ENCODE results near the gene CHSY1. TPM values are rescaled to one million over a fixed set of nuclear protein-coding genes. Genes with fewer than 3 reads are reported as not detected.

Gene CHSY1
- polyA plus RNA-seq, 2 of the 4 experiments (the other 2 are of a cell fraction): 16.0 to 28.1 TPM

GRCh38 chr15:101142711-101143110, 109.1 kb downstream of the CHSY1 start:
- FAIRE-seq (no peak), DNase-seq (ENCODE audit: low read depth in 1 of 2, low spot score in 1 of 2) (no peak), ATAC-seq (no peak)
- POLR2A ChIA-PET: no interaction called here
- Histone ChIP-seq H3K9me3 (no peaks in the 10 kb centered on the region), H3K4me2 (no peak overlapping the region), H3K27ac (no peak overlapping the region), H3K4me1 (no peaks in the 10 kb centered on the region), H3K4me3 (no peak overlapping the region)
- CTCF ChIA-PET: interaction anchor here (1.6 kb wide), 1 partner anchor 43 kb away, joined by 5 read pairs; no protein-coding TSS in a partner anchor
- TF ChIP-seq HOXB5 (CRISPR knock-in tag; IDR thresholded peaks at IDR 0.05): no peak
- no peak for TF ChIP-seq MAZ (IDR thresholded peaks at IDR 0.05; ENCODE audit: borderline replicate concordance, low read depth, low read length)
- no peak for TF ChIP-seq ZNF302 (CRISPR knock-in tag; IDR thresholded peaks at IDR 0.05)
- WGBS (ENCODE audit: missing lambda C conversion rate): 42% methylated on average over 2 of the region's 2 CpGs

- Histone ChIP-seq H3K4me1 (no peaks in the 10 kb centered on the region), H3K4me2 (no peak overlapping the region), H3K9me3 (no peaks in the 10 kb centered on the region), H3K27ac (no peak overlapping the region), H3K4me3 (no peak overlapping the region)
- DNase-seq (ENCODE audit: low read depth in 1 of 2, low spot score in 1 of 2) (no peak), ATAC-seq (no peak), FAIRE-seq (no peak)
- no peak for TF ChIP-seq NPAS2 (CRISPR knock-in tag; IDR thresholded peaks at IDR 0.05; ENCODE audit: borderline replicate concordance)
- TF ChIP-seq TFCP2L1 (CRISPR knock-in tag; IDR thresholded peaks at IDR 0.05): no peak
- TF ChIP-seq BCL3 (IDR thresholded peaks at IDR 0.05): no peak
- TF ChIP-seq SMC3 (IDR thresholded peaks at IDR 0.05): no peak
- TF ChIP-seq HOXA7 (CRISPR knock-in tag; IDR thresholded peaks at IDR 0.05): no peak
- no peak for TF ChIP-seq RAD21 (conservative IDR thresholded peaks at IDR 0.05 in 1 of 2, IDR thresholded peaks at IDR 0.05 in 1 of 2)
- TF ChIP-seq RARB (CRISPR knock-in tag; IDR thresholded peaks at IDR 0.05): no peak
- TF ChIP-seq ELK1 (IDR thresholded peaks at IDR 0.05; ENCODE audit: low read depth, low read length): no peak
- TF ChIP-seq CTCF (IDR thresholded peaks at IDR 0.05): no peak
- no peak for TF ChIP-seq RFX5 (IDR thresholded peaks at IDR 0.05)
- TF ChIP-seq POLR2AphosphoS2 (conservative IDR thresholded peaks at IDR 0.05; ENCODE audit: low read length): no peak
- no peak for TF ChIP-seq ATOH8 (CRISPR knock-in tag; IDR thresholded peaks at IDR 0.05; ENCODE audit: low read depth)
- no peak for TF ChIP-seq EHF (CRISPR knock-in tag; IDR thresholded peaks at IDR 0.05)
- no peak for TF ChIP-seq FOSL2 (IDR thresholded peaks at IDR 0.05)
- no peak for TF ChIP-seq FOSL2 (CRISPR knock-in tag; IDR thresholded peaks at IDR 0.05)
- no peak for TF ChIP-seq RCOR1 (IDR thresholded peaks at IDR 0.05; ENCODE audit: low read depth, low read length)
- TF ChIP-seq E2F6 (IDR thresholded peaks at IDR 0.05; ENCODE audit: borderline replicate concordance, low read depth): no peak
- TF ChIP-seq USF2 (IDR thresholded peaks at IDR 0.05): no peak
- POLR2A ChIA-PET: no interaction called here
- CTCF ChIA-PET: interaction anchor here (1.6 kb wide), 1 partner anchor 42 kb away, joined by 5 read pairs; no protein-coding TSS in a partner anchor
Measured at GRCh38 chr15:101141926-101142527, 109.8 kb downstream of the CHSY1 start.

All from A549 (cell line).